Measurements from ENCODE around the gene KCNIP3. TPM values are rescaled to one million over a fixed set of nuclear protein-coding genes. Genes with fewer than 3 reads are reported as not detected.

KCNIP3 gene
- total RNA-seq, 1 donor from 2014 or later = 9.2 TPM

- no peak overlapping the region for H3K27ac Mint-ChIP-seq
These were observed 4.4 kb upstream of the KCNIP3 start for GRCh38 chr2:95292623-95293260.

GRCh38 chr2:95294579-95295250 lies 2.4 kb upstream of the KCNIP3 start:
- Mint-ChIP-seq H3K36me3 (peaks cover 17% of the 10 kb centered on the region), H3K27ac (no peak overlapping the region), H3K4me1 (peaks cover 20% of the 10 kb centered on the region), H3K9me3 (peaks cover 20% of the 10 kb centered on the region), H3K27me3 (ENCODE audit: low read depth) (peaks cover 8% of the 10 kb centered on the region), H3K4me3 (no peak overlapping the region)
- no peak for DNase-seq (ENCODE audit: low spot score in 2 of 2, unreplicated experiment in 2 of 2)
- TF ChIP-seq CTCF (IDR thresholded peaks at IDR 0.05; ENCODE audit: unreplicated experiment) = no peak

More at GRCh38 chr2:95292623-95293260, 4.4 kb upstream of the KCNIP3 start:
- DNase-seq (ENCODE audit: low spot score in 2 of 2, unreplicated experiment in 2 of 2) = no peak
- peaks cover 3% of the 10 kb centered on the region for H3K27me3 Mint-ChIP-seq (ENCODE audit: low read depth)
- peaks cover 17% of the 10 kb centered on the region for H3K36me3 Mint-ChIP-seq
- no peak for TF ChIP-seq CTCF (IDR thresholded peaks at IDR 0.05; ENCODE audit: unreplicated experiment)
- H3K9me3 Mint-ChIP-seq = peaks cover 20% of the 10 kb centered on the region
- H3K4me1 Mint-ChIP-seq = peaks cover 14% of the 10 kb centered on the region
- no peak overlapping the region for H3K4me3 Mint-ChIP-seq

GRCh38 chr2:95295376-95295775 lies 1.8 kb upstream of the KCNIP3 start:
- Mint-ChIP-seq H3K27ac (no peak overlapping the region), H3K27me3 (ENCODE audit: low read depth) (peaks cover 8% of the 10 kb centered on the region), H3K36me3 (peaks cover 12% of the 10 kb centered on the region), H3K9me3 (peaks cover 16% of the 10 kb centered on the region), H3K4me3 (no peak overlapping the region), H3K4me1 (peaks cover 23% of the 10 kb centered on the region)
- no peak for TF ChIP-seq CTCF (IDR thresholded peaks at IDR 0.05; ENCODE audit: unreplicated experiment)
- no peak for DNase-seq (ENCODE audit: low spot score in 2 of 2, unreplicated experiment in 2 of 2)

- peaks cover 8% of the 10 kb centered on the region for H3K27me3 Mint-ChIP-seq (ENCODE audit: low read depth)
- peaks cover 7% of the 10 kb centered on the region for H3K36me3 Mint-ChIP-seq
- peaks cover 11% of the 10 kb centered on the region for H3K9me3 Mint-ChIP-seq
- no peak overlapping the region for H3K27ac Mint-ChIP-seq
- no peak overlapping the region for H3K4me3 Mint-ChIP-seq
- H3K4me1 Mint-ChIP-seq = peaks cover 28% of the 10 kb centered on the region
- no peak for TF ChIP-seq CTCF (IDR thresholded peaks at IDR 0.05; ENCODE audit: unreplicated experiment)
- no peak for DNase-seq (ENCODE audit: low spot score in 2 of 2, unreplicated experiment in 2 of 2)
These were observed 1.1 kb upstream of the KCNIP3 start for GRCh38 chr2:95296011-95296410.

- no peak for TF ChIP-seq CTCF (IDR thresholded peaks at IDR 0.05; ENCODE audit: unreplicated experiment)
- H3K4me1 Mint-ChIP-seq = peaks cover 29% of the 10 kb centered on the region
- no peak overlapping the region for H3K27ac Mint-ChIP-seq
- H3K4me3 Mint-ChIP-seq = peak overlapping the region; percentile 54
- no peaks in the 10 kb centered on the region for H3K9me3 Mint-ChIP-seq
- DNase-seq (ENCODE audit: low spot score in 2 of 2, unreplicated experiment in 2 of 2) = no peak
- peaks cover 8% of the 10 kb centered on the region for H3K27me3 Mint-ChIP-seq (ENCODE audit: low read depth)
- H3K36me3 Mint-ChIP-seq = no peaks in the 10 kb centered on the region
These were observed 670 bp downstream of the KCNIP3 start for GRCh38 chr2:95297639-95298395.
